Tibial nerve (tissue), 3 donors: ENCODE results near the gene ZNG1A.
"Not testable (repeated sequence)": the region's sequence is repeated elsewhere in the genome, so short reads cannot be mapped to it uniquely, and the experiment has no call there.

ENCODE experiments used
- CTCF ChIP-seq, 5 experiments: fragments of 200-600 bp in 3 of 5; fragments of 450-650 bp in 2 of 5; sonication (generic) in 3 of 5; IDR thresholded peaks; one replicate each; pipeline ENCODE4 v1.5.1; 2016 to 2019; ENCODE audit warnings: antibody characterized with exemption in 5 of 5, mild to moderate bottlenecking in 3 of 5, moderate library complexity in 2 of 5
- POLR2A ChIP-seq, 2 donors: fragments of 450-650 bp; IDR thresholded peaks; one replicate each; pipeline ENCODE4 v1.6.1; 2017; ENCODE audit warnings: antibody characterized with exemption in 2 of 2, mild to moderate bottlenecking in 2 of 2, moderate library complexity in 2 of 2

- not testable (repeated sequence) for TF ChIP-seq CTCF, POLR2A (IDR thresholded peaks at IDR 0.05)
Observed at GRCh38 chr9:116239-117077, 62.4 kb downstream of the ZNG1A start.
